Skeletal muscle satellite cell (primary cell): ENCODE data around the gene PTPN4.

Source experiments
- H3K27me3 ChIP-seq: 2 replicates; pipeline ENCODE4 v1.7.0; 2013; ENCODE audit warnings: low read length; ENCODE audit not compliant: control insufficient read depth, insufficient read depth
- H3K36me3 ChIP-seq: 2 replicates; pipeline ENCODE4 v1.7.0; 2013; ENCODE audit warnings: mild to moderate bottlenecking, control low read depth, low read length; ENCODE audit not compliant: insufficient read depth
- H3K4me1 ChIP-seq: 2 replicates; pipeline ENCODE4 v1.7.0; 2013; ENCODE audit warnings: low read length; ENCODE audit not compliant: control insufficient read depth, insufficient read depth
- H3K4me2 ChIP-seq: 2 replicates; pipeline ENCODE4 v1.7.0; 2013; ENCODE audit warnings: mild to moderate bottlenecking, low read length
- H3K4me3 ChIP-seq: 2 replicates; pipeline ENCODE4 v1.7.0; 2013; ENCODE audit warnings: low read length
- H3K9ac ChIP-seq: 2 replicates; pipeline ENCODE4 v1.7.0; 2013; ENCODE audit warnings: mild to moderate bottlenecking, low read depth, low read length, moderate library complexity
- H3K9me3 ChIP-seq: replicated peaks from 2 replicates; pipeline ENCODE4 v1.7.0; 2013; ENCODE audit warnings: mild to moderate bottlenecking, control low read depth, low read length

PTPN4 gene

DNA sequence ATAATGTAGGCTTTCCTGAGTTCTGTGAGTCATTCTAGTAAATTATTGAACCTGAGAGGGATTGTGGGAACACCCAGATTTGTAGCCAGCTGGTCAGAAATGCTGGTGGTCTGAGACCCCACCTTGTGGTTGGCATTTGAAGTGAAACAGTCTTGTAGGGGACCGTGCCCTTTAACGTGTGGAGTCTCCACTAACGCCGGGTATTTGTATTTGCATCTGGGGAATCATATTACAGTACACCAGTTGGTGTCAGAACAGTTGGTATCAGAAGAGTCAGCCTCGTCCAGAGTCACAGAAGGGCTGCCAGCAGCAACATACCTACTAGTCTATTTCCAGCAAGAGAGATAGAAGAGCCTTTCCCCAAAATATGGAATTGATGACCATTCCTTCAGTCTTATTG is 38.3 kb upstream of the PTPN4 start:
- peaks cover 7% of the 10 kb centered on the region for H3K27me3 ChIP-seq
- no peaks in the 10 kb centered on the region for H3K9me3 ChIP-seq

GRCh38 chr2:119721904-119722303 is 37.8 kb upstream of the PTPN4 start:
- Histone ChIP-seq H3K9me3 (no peaks in the 10 kb centered on the region), H3K4me3 (no peak overlapping the region), H3K4me2 (no peak overlapping the region), H3K27me3 (peaks cover 4% of the 10 kb centered on the region), H3K36me3 (no peaks in the 10 kb centered on the region), H3K9ac (no peak overlapping the region), H3K4me1 (peaks cover 9% of the 10 kb centered on the region)

More for the DNA sequence above, 38.3 kb upstream of the PTPN4 start:
- no peak overlapping the region for H3K4me2 ChIP-seq
- peaks cover 9% of the 10 kb centered on the region for H3K4me1 ChIP-seq
- no peaks in the 10 kb centered on the region for H3K36me3 ChIP-seq
- no peak overlapping the region for H3K9ac ChIP-seq
- H3K4me3 ChIP-seq, result no peak overlapping the region

DNA sequence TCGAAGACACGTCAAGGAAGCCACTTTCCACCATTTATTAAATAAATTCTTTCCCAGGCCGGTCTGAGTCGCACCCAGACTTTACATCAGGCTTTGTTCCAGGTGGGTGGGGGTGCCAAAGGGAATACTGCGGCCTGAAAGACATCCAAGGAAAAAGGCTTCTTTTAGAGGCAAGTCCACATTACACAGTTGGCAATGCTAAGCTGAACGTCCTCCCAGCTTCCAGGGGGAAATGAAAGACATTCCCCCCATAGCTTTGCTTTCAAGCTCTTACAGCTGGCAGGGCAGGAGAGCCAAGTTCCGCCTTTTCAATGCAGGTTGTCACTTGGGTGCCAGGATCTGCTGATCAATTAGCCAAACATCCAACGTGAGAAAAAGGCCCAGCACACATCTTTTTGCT is 36.5 kb upstream of the PTPN4 start:
- H3K27me3 ChIP-seq, result peaks cover 6% of the 10 kb centered on the region
- H3K4me3 ChIP-seq, result no peak overlapping the region
- H3K4me1 ChIP-seq, result peaks cover 8% of the 10 kb centered on the region
- H3K4me2 ChIP-seq, result no peak overlapping the region
- no peaks in the 10 kb centered on the region for H3K36me3 ChIP-seq
- no peak overlapping the region for H3K9ac ChIP-seq
- H3K9me3 ChIP-seq, result no peaks in the 10 kb centered on the region

DNA sequence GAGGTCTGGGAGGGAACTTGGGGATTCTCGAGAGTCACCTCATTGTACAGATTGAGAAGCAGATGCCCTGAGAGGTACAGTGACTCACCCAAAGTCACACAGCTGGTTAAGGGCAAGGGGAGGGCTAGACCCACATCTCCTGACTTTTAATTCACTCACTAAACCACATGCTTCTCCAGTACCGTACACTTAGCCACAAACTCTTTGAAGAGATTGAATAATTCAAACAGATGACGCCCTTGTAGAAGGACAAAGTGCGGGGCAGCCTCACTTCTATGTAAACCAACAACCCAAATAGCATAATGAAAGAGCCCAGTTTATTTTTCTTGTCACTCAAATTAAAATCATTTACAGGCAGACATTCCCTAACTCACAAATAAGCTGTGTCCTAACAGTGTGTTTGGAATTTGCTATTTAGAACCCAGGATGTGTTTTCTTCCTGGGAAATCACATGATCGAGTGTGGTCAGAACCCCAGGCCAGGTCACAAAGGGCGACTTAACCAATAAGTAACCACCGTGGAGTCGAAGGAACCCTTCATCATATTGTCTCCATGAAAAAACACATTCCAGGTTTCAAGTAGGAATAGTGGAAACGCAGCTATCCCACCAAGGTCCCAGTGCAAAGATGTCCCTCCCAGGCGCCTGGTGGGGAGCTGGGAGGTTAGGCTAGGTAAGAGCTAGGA is 35.8 kb upstream of the PTPN4 start:
- H3K27me3 ChIP-seq, result peaks cover 11% of the 10 kb centered on the region
- H3K9me3 ChIP-seq, result no peaks in the 10 kb centered on the region
- no peaks in the 10 kb centered on the region for H3K36me3 ChIP-seq
- peaks cover under 1% of the 10 kb centered on the region for H3K4me1 ChIP-seq
- no peak overlapping the region for H3K9ac ChIP-seq
- no peak overlapping the region for H3K4me2 ChIP-seq
- H3K4me3 ChIP-seq, result no peak overlapping the region

DNA sequence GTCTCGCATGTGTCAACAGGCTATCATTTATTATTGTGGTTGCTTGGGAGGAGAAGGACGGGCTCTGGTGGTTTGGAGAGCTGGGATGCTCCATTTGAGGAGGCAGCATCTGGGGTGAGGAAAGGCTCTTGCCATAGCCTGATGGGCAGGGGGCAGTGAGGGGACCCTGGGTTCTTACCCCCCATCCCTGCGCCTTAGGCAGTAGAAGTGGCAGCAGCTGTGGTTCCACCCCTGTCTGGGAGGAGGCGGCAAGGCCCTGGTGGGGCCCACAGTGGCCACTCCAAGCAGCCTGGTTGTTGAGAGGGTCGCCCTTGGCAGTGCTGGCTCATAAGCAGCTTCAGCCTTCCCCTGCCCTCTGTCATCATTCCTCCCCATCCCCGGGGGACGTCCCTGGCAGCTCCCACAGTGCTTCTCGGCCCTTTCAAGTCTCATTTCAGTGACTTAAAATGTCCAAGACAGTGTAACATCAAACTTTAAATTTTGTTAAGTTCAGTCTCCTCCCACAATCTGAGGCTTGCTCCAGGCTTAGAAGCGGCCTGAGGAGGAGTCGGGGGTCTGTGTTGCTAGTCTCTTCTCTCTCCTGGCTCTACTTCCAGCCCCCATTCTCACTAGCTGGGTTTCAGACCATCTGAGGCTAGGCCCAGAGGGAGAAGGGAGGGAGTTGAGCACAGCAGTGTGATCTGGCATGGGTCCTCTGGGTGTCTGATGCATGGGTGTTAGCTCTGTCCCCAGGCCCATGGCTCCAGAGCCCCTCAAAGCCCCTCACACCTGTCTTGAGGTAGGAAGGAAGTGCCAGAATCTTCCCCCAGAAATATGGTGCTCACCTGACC is 34.9 kb upstream of the PTPN4 start:
- Histone ChIP-seq H3K4me1 (no peaks in the 10 kb centered on the region), H3K9ac (no peak overlapping the region), H3K4me3 (no peak overlapping the region), H3K9me3 (no peaks in the 10 kb centered on the region), H3K36me3 (no peaks in the 10 kb centered on the region), H3K27me3 (peaks cover 11% of the 10 kb centered on the region), H3K4me2 (no peak overlapping the region)

DNA sequence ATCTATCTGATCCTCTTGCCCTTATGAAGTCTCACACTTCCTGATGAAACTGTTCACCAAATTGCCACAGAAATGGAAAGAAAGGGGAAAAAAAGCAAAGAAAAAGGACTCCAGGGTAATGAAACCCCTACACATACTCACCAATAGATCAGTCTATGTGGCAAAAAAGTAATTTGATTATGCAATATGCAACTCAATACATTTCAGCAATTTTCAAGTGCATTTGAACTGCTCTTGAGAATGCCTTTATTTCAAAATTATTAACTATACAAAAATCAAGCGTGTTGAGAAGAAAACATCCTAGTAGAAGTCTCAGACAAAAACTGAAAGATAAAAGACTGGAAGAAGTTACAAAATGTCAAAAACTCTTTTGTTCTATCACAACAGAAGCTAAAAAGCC is 32.2 kb upstream of the PTPN4 start:
- Histone ChIP-seq H3K27me3 (peaks cover 11% of the 10 kb centered on the region), H3K4me1 (no peaks in the 10 kb centered on the region), H3K4me3 (no peak overlapping the region), H3K36me3 (no peaks in the 10 kb centered on the region), H3K9me3 (no peaks in the 10 kb centered on the region), H3K4me2 (no peak overlapping the region), H3K9ac (no peak overlapping the region)

DNA sequence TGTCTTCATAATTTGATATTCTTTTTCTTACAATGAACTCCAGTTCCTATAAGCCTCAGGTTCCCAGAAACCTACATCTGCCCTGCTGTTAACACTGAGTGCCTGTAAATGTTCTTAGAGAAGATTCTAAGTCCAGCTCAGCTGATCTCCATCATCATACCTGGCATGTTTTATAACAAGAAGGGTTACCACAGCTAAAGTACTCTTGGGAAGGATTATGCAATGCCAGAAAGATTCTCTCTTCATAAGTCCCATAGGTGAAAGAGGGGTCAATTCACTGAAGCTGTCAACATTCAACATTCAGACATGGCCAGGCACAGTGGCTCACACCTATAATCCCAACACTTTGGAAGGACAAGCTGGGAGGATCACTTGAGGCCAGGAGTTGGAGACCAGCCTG is 31.3 kb upstream of the PTPN4 start:
- no peaks in the 10 kb centered on the region for H3K9me3 ChIP-seq
- no peak overlapping the region for H3K4me2 ChIP-seq
- H3K27me3 ChIP-seq, result peaks cover 11% of the 10 kb centered on the region
- no peak overlapping the region for H3K4me3 ChIP-seq
- H3K9ac ChIP-seq, result no peak overlapping the region
- no peaks in the 10 kb centered on the region for H3K36me3 ChIP-seq
- H3K4me1 ChIP-seq, result no peaks in the 10 kb centered on the region

GRCh38 chr2:119730671-119731177 is 29.0 kb upstream of the PTPN4 start:
- H3K4me2 ChIP-seq, result no peak overlapping the region
- H3K9ac ChIP-seq, result no peak overlapping the region
- no peaks in the 10 kb centered on the region for H3K36me3 ChIP-seq
- H3K4me1 ChIP-seq, result no peaks in the 10 kb centered on the region
- H3K27me3 ChIP-seq, result peaks cover 18% of the 10 kb centered on the region
- no peak overlapping the region for H3K4me3 ChIP-seq
- H3K9me3 ChIP-seq, result no peaks in the 10 kb centered on the region

DNA sequence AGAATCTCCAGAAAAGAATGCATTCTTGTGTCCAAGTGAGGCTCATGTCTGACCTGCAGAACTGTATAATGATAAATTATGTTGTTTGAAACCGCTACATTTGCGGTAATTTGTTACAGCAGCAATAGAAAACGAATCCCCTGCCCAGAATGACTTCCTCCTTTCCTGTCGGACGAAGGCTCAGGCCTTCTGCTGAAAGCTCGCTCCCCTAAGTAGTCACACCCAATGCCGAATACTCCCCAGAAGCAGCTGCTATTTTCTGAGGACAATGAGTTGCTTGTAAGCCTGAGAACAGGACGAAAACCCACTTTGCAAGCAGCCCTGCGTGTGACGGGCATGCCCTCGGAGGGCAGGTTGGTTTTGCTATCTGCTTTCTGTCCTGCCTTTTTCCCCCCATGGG is 27.7 kb upstream of the PTPN4 start:
- no peaks in the 10 kb centered on the region for H3K9me3 ChIP-seq
- no peak overlapping the region for H3K4me2 ChIP-seq
- H3K4me3 ChIP-seq, result no peak overlapping the region
- H3K27me3 ChIP-seq, result peaks cover 27% of the 10 kb centered on the region
- no peaks in the 10 kb centered on the region for H3K36me3 ChIP-seq
- no peaks in the 10 kb centered on the region for H3K4me1 ChIP-seq
- H3K9ac ChIP-seq, result no peak overlapping the region

GRCh38 chr2:119732601-119733164 is 27.0 kb upstream of the PTPN4 start:
- no peak overlapping the region for H3K9ac ChIP-seq
- H3K9me3 ChIP-seq, result no peaks in the 10 kb centered on the region
- H3K4me3 ChIP-seq, result no peak overlapping the region
- H3K4me1 ChIP-seq, result no peaks in the 10 kb centered on the region
- no peaks in the 10 kb centered on the region for H3K36me3 ChIP-seq
- no peak overlapping the region for H3K4me2 ChIP-seq
- peaks cover 30% of the 10 kb centered on the region for H3K27me3 ChIP-seq

GRCh38 chr2:119734047-119734446 is 25.7 kb upstream of the PTPN4 start:
- Histone ChIP-seq H3K4me1 (no peaks in the 10 kb centered on the region), H3K9me3 (no peaks in the 10 kb centered on the region), H3K36me3 (no peaks in the 10 kb centered on the region), H3K9ac (no peak overlapping the region), H3K27me3 (peaks cover 25% of the 10 kb centered on the region), H3K4me2 (no peak overlapping the region), H3K4me3 (no peak overlapping the region)
